Astrocyte (in vitro differentiated cells and primary cell): ENCODE measurements around the gene PPP1R14C. TPM values are rescaled to one million over a fixed set of nuclear protein-coding genes. Genes with fewer than 3 reads are reported as not detected.

Experiments
- DNase-seq: peaks from one replicate; pipeline ENCODE4 v3.0.0-alpha.2; 2010; ENCODE audit warnings: low read depth
- FAIRE-seq: peaks from 2 replicates; lab custom pipeline; 2011; peaks lifted over from hg19 to GRCh38; lab: Jason Lieb, UNC
- H2AFZ ChIP-seq: 2 replicates; pipeline ENCODE4 v1.6.0; 2012; ENCODE audit warnings: low read depth, low read length, inconsistent platforms
- H3K27ac ChIP-seq: 2 replicates; pipeline ENCODE4 v1.5.1; 2011; ENCODE audit warnings: low read depth, low read length, inconsistent platforms
- H3K27me3 ChIP-seq: 2 replicates; pipeline ENCODE4 v1.6.0; 2011; ENCODE audit warnings: low read length, inconsistent platforms; ENCODE audit not compliant: insufficient read depth
- H3K36me3 ChIP-seq: 2 replicates; pipeline ENCODE4 v1.5.1; 2011; ENCODE audit warnings: low read length, inconsistent platforms; ENCODE audit not compliant: insufficient read depth
- H3K4me1 ChIP-seq: 2 replicates; pipeline ENCODE4 v1.5.1; 2011; ENCODE audit warnings: low read length, inconsistent platforms; ENCODE audit not compliant: insufficient read depth
- H3K4me2 ChIP-seq: 2 replicates; pipeline ENCODE4 v1.6.0; 2012; ENCODE audit warnings: low read length, inconsistent platforms
- H3K4me3 ChIP-seq: 2 replicates; pipeline ENCODE4 v1.5.1; 2011; ENCODE audit warnings: low read depth, mild to moderate bottlenecking, low read length, inconsistent platforms; ENCODE audit not compliant: insufficient read depth
- H3K79me2 ChIP-seq: 2 replicates; pipeline ENCODE4 v1.6.0; 2012; ENCODE audit warnings: mild to moderate bottlenecking, low read length, inconsistent platforms; ENCODE audit not compliant: insufficient read depth
- H3K9ac ChIP-seq: 2 replicates; pipeline ENCODE4 v1.6.0; 2012; ENCODE audit warnings: mild to moderate bottlenecking, low read length, inconsistent platforms
- H3K9me3 ChIP-seq: 2 replicates; pipeline ENCODE4 v1.5.1; 2012; ENCODE audit warnings: low read depth, mild to moderate bottlenecking, low read length, inconsistent platforms; ENCODE audit not compliant: insufficient read depth
- H4K20me1 ChIP-seq: 2 replicates; pipeline ENCODE4 v1.6.0; 2012; ENCODE audit warnings: low read length, inconsistent platforms; ENCODE audit not compliant: insufficient read depth
- H3K27ac Mint-ChIP-seq: one replicate; pipeline ENCODE4 v1.8.0; 2021; ENCODE audit warnings: mild to moderate bottlenecking, mixed read lengths; ENCODE audit not compliant: unreplicated experiment
- H3K27me3 Mint-ChIP-seq: one replicate; pipeline ENCODE4 v1.8.0; 2021; ENCODE audit warnings: low read depth, mixed read lengths; ENCODE audit not compliant: unreplicated experiment
- H3K36me3 Mint-ChIP-seq: one replicate; pipeline ENCODE4 v1.8.0; 2021; ENCODE audit warnings: low read depth, mixed read lengths; ENCODE audit not compliant: unreplicated experiment
- H3K4me1 Mint-ChIP-seq: one replicate; pipeline ENCODE4 v1.8.0; 2021; ENCODE audit warnings: low read depth, mixed read lengths; ENCODE audit not compliant: unreplicated experiment
- H3K4me3 Mint-ChIP-seq: one replicate; pipeline ENCODE4 v1.8.0; 2021; ENCODE audit warnings: mild to moderate bottlenecking, moderate library complexity, mixed read lengths; ENCODE audit not compliant: unreplicated experiment
- H3K9me3 Mint-ChIP-seq: one replicate; pipeline ENCODE4 v1.8.0; 2021; ENCODE audit warnings: mild to moderate bottlenecking, mixed read lengths; ENCODE audit not compliant: unreplicated experiment
- CTCF ChIP-seq: IDR thresholded peaks from 2 replicates; pipeline ENCODE4 v1.5.1; 2011; ENCODE audit warnings: low read depth, mild to moderate bottlenecking, inconsistent platforms, low read length, moderate library complexity; ENCODE audit not compliant: insufficient read depth
- EZH2 ChIP-seq: IDR thresholded peaks from 2 replicates; pipeline ENCODE4 v1.6.1; 2012; ENCODE audit warnings: mild to moderate bottlenecking, low read length, inconsistent platforms; ENCODE audit not compliant: insufficient read depth
- total RNA-seq: library from RNA; stranded (reverse); gene quantifications from 2 replicates; pipeline ENCODE4 v1.2.1, GENCODE V29; 2021

The PPP1R14C gene
- total RNA-seq, 1 donor from 2014 or later, result 3.9 TPM

DNA sequence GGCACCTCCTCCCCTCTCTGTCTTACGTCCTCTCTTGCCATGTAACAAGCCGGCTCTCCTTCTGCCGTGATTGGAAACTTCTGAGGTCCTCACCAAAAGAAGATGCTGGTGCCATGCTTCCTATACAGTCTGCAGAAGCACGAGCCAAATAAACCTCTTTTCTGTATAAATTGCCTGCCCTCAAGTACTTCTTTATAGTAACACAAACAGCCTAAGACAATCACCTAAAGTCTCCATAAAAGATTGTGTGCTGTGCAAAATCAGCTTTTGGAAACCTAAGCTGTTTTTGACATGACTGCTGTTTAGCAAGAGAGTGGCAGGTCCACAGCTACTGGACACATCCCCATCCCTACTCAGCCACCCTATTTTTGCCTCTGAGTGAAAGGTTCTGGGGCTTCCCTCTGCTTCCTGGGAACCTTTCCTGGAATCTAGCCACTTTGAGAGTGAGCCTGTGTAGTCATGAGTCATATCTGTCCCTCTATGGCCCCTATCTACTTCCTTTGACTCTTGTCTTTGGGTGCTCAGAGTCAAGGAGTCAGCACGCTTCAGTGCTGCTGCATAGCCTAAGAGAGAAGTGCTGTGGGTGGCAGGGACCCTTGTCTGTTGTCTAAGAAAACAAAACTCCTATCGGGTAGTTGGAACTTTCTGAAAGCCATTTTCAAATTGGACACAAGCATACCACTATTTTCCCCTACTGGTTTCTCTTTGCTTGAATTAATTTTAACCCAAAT, 110.0 kb downstream of the PPP1R14C start:
- Histone ChIP-seq H3K36me3 (no peaks in the 10 kb centered on the region), H3K4me3 (no peak overlapping the region), H4K20me1 (no peaks in the 10 kb centered on the region), H3K9me3 (no peaks in the 10 kb centered on the region), H3K4me2 (peak overlapping the region; percentile 15), H3K79me2 (no peaks in the 10 kb centered on the region), H3K4me1 (peaks cover 21% of the 10 kb centered on the region), H3K9ac (no peak overlapping the region), H3K27me3 (no peaks in the 10 kb centered on the region), H2AFZ (no peak overlapping the region), H3K27ac (no peak overlapping the region)
- TF ChIP-seq EZH2, result no peak
- Mint-ChIP-seq H3K9me3 (no peaks in the 10 kb centered on the region), H3K4me3 (no peak overlapping the region), H3K36me3 (peaks cover 3% of the 10 kb centered on the region), H3K4me1 (peaks cover 29% of the 10 kb centered on the region), H3K27ac (no peak overlapping the region), H3K27me3 (no peaks in the 10 kb centered on the region)
- DNase-seq (peak; percentile 50), FAIRE-seq (no peak)

DNA sequence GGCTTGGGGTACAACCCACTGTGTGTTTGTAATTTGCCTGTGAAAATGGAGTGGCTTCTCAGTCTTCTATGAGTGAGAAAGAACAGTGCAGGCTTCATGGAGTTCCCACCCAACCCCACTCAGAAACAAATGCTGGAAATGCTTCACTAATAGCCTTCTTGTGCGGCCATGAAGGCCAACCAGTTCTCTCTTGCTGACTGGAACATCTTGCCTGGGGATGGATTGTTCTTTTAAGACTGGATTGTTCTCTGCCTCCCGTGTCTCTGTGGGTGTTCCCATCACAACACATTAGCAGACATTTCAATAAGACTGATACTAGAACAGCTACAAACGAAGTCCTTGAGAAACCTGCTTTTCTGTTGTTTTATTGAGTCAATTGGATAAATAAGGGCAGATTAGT, 110.6 kb downstream of the PPP1R14C start:
- Histone ChIP-seq H3K79me2 (no peaks in the 10 kb centered on the region), H3K4me2 (peak overlapping the region; percentile 15), H2AFZ (no peak overlapping the region), H3K9me3 (no peaks in the 10 kb centered on the region), H3K4me1 (peaks cover 21% of the 10 kb centered on the region), H3K27me3 (no peaks in the 10 kb centered on the region), H3K4me3 (no peak overlapping the region), H3K36me3 (no peaks in the 10 kb centered on the region), H4K20me1 (no peaks in the 10 kb centered on the region), H3K9ac (no peak overlapping the region), H3K27ac (no peak overlapping the region)
- FAIRE-seq (no peak), DNase-seq (no peak)
- peaks cover 29% of the 10 kb centered on the region for H3K4me1 Mint-ChIP-seq
- no peak overlapping the region for H3K27ac Mint-ChIP-seq
- TF ChIP-seq CTCF (no peak), EZH2 (no peak)
- no peaks in the 10 kb centered on the region for H3K9me3 Mint-ChIP-seq
- no peak overlapping the region for H3K4me3 Mint-ChIP-seq
- peaks cover 2% of the 10 kb centered on the region for H3K36me3 Mint-ChIP-seq
- H3K27me3 Mint-ChIP-seq, result no peaks in the 10 kb centered on the region

GRCh38 chr6:150254770-150255169, 111.9 kb downstream of the PPP1R14C start:
- Histone ChIP-seq H3K27me3 (no peaks in the 10 kb centered on the region), H3K27ac (no peak overlapping the region), H3K36me3 (no peaks in the 10 kb centered on the region), H3K9me3 (no peaks in the 10 kb centered on the region), H3K4me3 (no peak overlapping the region), H3K4me2 (no peak overlapping the region), H3K9ac (no peak overlapping the region), H4K20me1 (no peaks in the 10 kb centered on the region), H3K4me1 (peaks cover 21% of the 10 kb centered on the region), H2AFZ (no peak overlapping the region), H3K79me2 (no peaks in the 10 kb centered on the region)
- peaks cover 29% of the 10 kb centered on the region for H3K4me1 Mint-ChIP-seq
- TF ChIP-seq EZH2 (no peak), CTCF (no peak)
- no peak for FAIRE-seq
- no peak overlapping the region for H3K27ac Mint-ChIP-seq
- H3K36me3 Mint-ChIP-seq, result peaks cover 2% of the 10 kb centered on the region
- no peaks in the 10 kb centered on the region for H3K27me3 Mint-ChIP-seq
- peak; percentile 59 for DNase-seq
- no peak overlapping the region for H3K4me3 Mint-ChIP-seq
- no peaks in the 10 kb centered on the region for H3K9me3 Mint-ChIP-seq
